Activated naive CD8-positive, alpha-beta T cell (primary cell): Measurements from ENCODE around the gene IPCEF1.

ENCODE experiments used
- H3K27ac Mint-ChIP-seq: one replicate; pipeline ENCODE4 v1.8.0; 2021; ENCODE audit warnings: mixed read lengths
- H3K27me3 Mint-ChIP-seq: one replicate; pipeline ENCODE4 v1.8.0; 2021; ENCODE audit warnings: mixed read lengths
- H3K36me3 Mint-ChIP-seq: one replicate; pipeline ENCODE4 v1.8.0; 2021; ENCODE audit warnings: mixed read lengths
- H3K4me1 Mint-ChIP-seq: one replicate; pipeline ENCODE4 v1.8.0; 2021; ENCODE audit warnings: low read depth, mixed read lengths
- H3K4me3 Mint-ChIP-seq: one replicate; pipeline ENCODE4 v1.8.0; 2021; ENCODE audit warnings: mild to moderate bottlenecking, mixed read lengths
- H3K9me3 Mint-ChIP-seq: one replicate; pipeline ENCODE4 v1.8.0; 2021; ENCODE audit warnings: low read depth, mixed read lengths

IPCEF1 gene

GRCh38 chr6:154112181-154112809 lies 244.3 kb downstream of the IPCEF1 start:
- Mint-ChIP-seq H3K27me3 (peaks cover 4% of the 10 kb centered on the region), H3K4me1 (no peaks in the 10 kb centered on the region), H3K27ac (no peak overlapping the region), H3K9me3 (no peaks in the 10 kb centered on the region), H3K4me3 (no peak overlapping the region), H3K36me3 (no peaks in the 10 kb centered on the region)

- no peaks in the 10 kb centered on the region for H3K9me3 Mint-ChIP-seq
- no peak overlapping the region for H3K27ac Mint-ChIP-seq
- no peaks in the 10 kb centered on the region for H3K4me1 Mint-ChIP-seq
- H3K36me3 Mint-ChIP-seq: no peaks in the 10 kb centered on the region
- H3K27me3 Mint-ChIP-seq: peaks cover 4% of the 10 kb centered on the region
- H3K4me3 Mint-ChIP-seq: no peak overlapping the region
Observed at GRCh38 chr6:154111025-154111424, 245.6 kb downstream of the IPCEF1 start.

GRCh38 chr6:154106251-154106650 lies 250.4 kb downstream of the IPCEF1 start:
- Mint-ChIP-seq H3K4me1 (no peaks in the 10 kb centered on the region), H3K27ac (no peak overlapping the region), H3K9me3 (no peaks in the 10 kb centered on the region), H3K4me3 (no peak overlapping the region), H3K36me3 (no peaks in the 10 kb centered on the region), H3K27me3 (peaks cover 13% of the 10 kb centered on the region)
